ENCODE measurements around the gene KRTAP4-6. TPM values are rescaled to one million over a fixed set of nuclear protein-coding genes. Genes with fewer than 3 reads are reported as not detected.
"Not testable (repeated sequence)": the region's sequence is repeated elsewhere in the genome, so short reads cannot be mapped to it uniquely, and the experiment has no call there.

KRTAP4-6 gene
- polyA plus RNA-seq, 2 of the 4 experiments (the other 2 are of a cell fraction): not detected

GRCh38 chr17:41149652-41149985, 9.3 kb upstream of the KRTAP4-6 start, which contains the start of gene KRTAP4-5 (continued):
- TF ChIP-seq, protein P1, sequence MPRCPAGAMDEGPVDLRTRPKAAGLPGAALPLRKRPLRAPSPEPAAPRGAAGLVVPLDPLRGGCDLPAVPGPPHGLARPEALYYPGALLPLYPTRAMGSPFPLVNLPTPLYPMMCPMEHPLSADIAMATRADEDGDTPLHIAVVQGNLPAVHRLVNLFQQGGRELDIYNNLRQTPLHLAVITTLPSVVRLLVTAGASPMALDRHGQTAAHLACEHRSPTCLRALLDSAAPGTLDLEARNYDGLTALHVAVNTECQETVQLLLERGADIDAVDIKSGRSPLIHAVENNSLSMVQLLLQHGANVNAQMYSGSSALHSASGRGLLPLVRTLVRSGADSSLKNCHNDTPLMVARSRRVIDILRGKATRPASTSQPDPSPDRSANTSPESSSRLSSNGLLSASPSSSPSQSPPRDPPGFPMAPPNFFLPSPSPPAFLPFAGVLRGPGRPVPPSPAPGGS (IDR thresholded peaks at IDR 0.05): no peak

DNA sequence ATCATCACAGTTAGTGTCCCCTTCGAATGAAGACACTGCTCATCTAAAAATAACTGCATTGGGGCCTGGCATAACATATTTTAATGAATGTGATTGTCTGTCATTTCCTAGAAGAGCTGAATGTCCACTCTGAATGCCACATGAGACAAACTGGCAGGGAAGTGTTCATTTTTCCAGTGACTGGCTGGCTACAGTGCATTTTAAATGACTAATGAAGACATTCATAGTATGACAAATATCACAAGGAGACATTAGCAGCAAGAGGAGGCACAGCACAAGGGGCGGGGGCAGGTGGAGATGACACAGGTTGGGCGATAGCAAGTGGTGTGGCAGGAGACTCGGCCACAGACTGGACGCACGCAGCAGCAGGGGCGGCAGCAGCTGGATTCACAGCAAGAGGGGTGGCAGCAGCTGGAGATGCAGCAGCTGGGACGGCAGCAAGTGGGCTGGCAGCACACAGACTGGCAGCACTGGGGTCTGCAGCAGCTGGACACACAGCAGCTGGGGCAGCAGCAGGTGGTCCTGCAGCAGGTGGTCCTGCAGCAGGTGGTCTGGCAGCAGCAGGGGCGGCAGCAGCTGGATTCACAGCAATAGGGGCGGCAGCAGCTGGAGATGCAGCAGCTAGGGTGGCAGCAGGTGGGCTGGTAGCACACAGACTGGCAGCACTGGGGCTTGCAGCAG, 8.8 kb upstream of the KRTAP4-6 start:
- 70% methylated on average over 10 of the region's 10 CpGs for WGBS (ENCODE audit: missing lambda C conversion rate)
- DNase-seq (ENCODE audit: low read depth in 1 of 2, low spot score in 1 of 2); POLR2A ChIA-PET; H3K27ac ChIP-seq; H3K9me3 ChIP-seq; ATAC-seq; FAIRE-seq; H3K4me3 ChIP-seq; H3K4me2 ChIP-seq; H3K4me1 ChIP-seq: not testable (repeated sequence)
- CTCF ChIA-PET: interaction anchor here (0.7 kb wide), 1 partner anchor 381 kb away, joined by 3 read pairs; no protein-coding TSS in a partner anchor

- FAIRE-seq (no peak), ATAC-seq (no peak), DNase-seq (ENCODE audit: low read depth in 1 of 2, low spot score in 1 of 2) (no peak)
- no peak for TF ChIP-seq REST (IDR thresholded peaks at IDR 0.05)
- no peak overlapping the region for H3K27ac ChIP-seq
- no peak overlapping the region for H3K4me2 ChIP-seq
- POLR2A ChIA-PET: no interaction called here
- 75% methylated on average over 2 of the region's 2 CpGs for WGBS (ENCODE audit: missing lambda C conversion rate)
- H3K9me3 ChIP-seq: peaks cover 9% of the 10 kb centered on the region; the same call in 2 of the 3 replicates
- H3K4me3 ChIP-seq: no peak overlapping the region
- CTCF ChIA-PET: interaction anchor here (0.6 to 0.8 kb wide), 2 partner anchors 12 to 75 kb away, joined by 3 read pairs; no protein-coding TSS in a partner anchor
- no peaks in the 10 kb centered on the region for H3K4me1 ChIP-seq
Observed at GRCh38 chr17:41147531-41148204, 7.3 kb upstream of the KRTAP4-6 start.

DNA sequence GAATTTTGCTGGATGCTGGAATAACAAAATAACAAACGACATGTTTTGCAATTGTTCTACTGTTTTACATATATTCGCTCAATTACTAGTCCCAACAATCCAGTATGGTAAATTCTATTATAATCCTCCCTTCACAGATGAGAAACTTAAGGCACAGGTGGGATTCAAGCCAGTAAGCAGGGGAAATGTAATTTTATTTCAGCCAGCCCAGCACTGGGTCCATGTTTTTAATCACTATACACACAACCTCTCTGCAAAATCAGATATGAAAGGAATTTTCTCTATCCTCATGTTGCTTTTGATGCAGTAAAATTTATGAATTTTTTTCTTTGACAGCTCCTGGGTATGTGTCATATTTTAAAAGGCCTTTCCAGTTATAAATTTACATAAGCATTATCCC, 4.9 kb upstream of the KRTAP4-6 start:
- no peak overlapping the region for H3K4me2 ChIP-seq
- H3K9me3 ChIP-seq: peaks cover 31% of the 10 kb centered on the region
- 49% methylated on average over 2 of the region's 2 CpGs for WGBS (ENCODE audit: missing lambda C conversion rate)
- DNase-seq (ENCODE audit: low read depth in 1 of 2, low spot score in 1 of 2) (no peak), ATAC-seq (no peak), FAIRE-seq (no peak)
- POLR2A ChIA-PET: no interaction called here
- H3K4me1 ChIP-seq: no peaks in the 10 kb centered on the region
- H3K27ac ChIP-seq: no peak overlapping the region
- no peak overlapping the region for H3K4me3 ChIP-seq
- CTCF ChIA-PET: no interaction called here
- no peak for TF ChIP-seq HOXA7 (CRISPR knock-in tag; IDR thresholded peaks at IDR 0.05)
- no peak for TF ChIP-seq ATOH8 (CRISPR knock-in tag; IDR thresholded peaks at IDR 0.05; ENCODE audit: low read depth)
- no peak for TF ChIP-seq HOXB13 (CRISPR knock-in tag; IDR thresholded peaks at IDR 0.05; ENCODE audit: low read depth)
- TF ChIP-seq, protein P2, sequence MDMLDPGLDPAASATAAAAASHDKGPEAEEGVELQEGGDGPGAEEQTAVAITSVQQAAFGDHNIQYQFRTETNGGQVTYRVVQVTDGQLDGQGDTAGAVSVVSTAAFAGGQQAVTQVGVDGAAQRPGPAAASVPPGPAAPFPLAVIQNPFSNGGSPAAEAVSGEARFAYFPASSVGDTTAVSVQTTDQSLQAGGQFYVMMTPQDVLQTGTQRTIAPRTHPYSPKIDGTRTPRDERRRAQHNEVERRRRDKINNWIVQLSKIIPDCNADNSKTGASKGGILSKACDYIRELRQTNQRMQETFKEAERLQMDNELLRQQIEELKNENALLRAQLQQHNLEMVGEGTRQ (IDR thresholded peaks at IDR 0.05): no peak
- TF ChIP-seq HEYL (CRISPR knock-in tag; IDR thresholded peaks at IDR 0.05): no peak
- no peak for TF ChIP-seq EHF (CRISPR knock-in tag; IDR thresholded peaks at IDR 0.05)
- no peak for TF ChIP-seq RCOR1 (IDR thresholded peaks at IDR 0.05; ENCODE audit: low read depth, low read length)
- TF ChIP-seq PBX3 (IDR thresholded peaks at IDR 0.05): no peak
- no peak for TF ChIP-seq TP53 (CRISPR knock-in tag; IDR thresholded peaks at IDR 0.05)
- no peak for TF ChIP-seq CEBPB (IDR thresholded peaks at IDR 0.05)
- no peak for TF ChIP-seq E2F6 (IDR thresholded peaks at IDR 0.05; ENCODE audit: borderline replicate concordance, low read depth)
- TF ChIP-seq, protein P3, sequence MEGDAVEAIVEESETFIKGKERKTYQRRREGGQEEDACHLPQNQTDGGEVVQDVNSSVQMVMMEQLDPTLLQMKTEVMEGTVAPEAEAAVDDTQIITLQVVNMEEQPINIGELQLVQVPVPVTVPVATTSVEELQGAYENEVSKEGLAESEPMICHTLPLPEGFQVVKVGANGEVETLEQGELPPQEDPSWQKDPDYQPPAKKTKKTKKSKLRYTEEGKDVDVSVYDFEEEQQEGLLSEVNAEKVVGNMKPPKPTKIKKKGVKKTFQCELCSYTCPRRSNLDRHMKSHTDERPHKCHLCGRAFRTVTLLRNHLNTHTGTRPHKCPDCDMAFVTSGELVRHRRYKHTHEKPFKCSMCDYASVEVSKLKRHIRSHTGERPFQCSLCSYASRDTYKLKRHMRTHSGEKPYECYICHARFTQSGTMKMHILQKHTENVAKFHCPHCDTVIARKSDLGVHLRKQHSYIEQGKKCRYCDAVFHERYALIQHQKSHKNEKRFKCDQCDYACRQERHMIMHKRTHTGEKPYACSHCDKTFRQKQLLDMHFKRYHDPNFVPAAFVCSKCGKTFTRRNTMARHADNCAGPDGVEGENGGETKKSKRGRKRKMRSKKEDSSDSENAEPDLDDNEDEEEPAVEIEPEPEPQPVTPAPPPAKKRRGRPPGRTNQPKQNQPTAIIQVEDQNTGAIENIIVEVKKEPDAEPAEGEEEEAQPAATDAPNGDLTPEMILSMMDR (IDR thresholded peaks at IDR 0.05): no peak
- TF ChIP-seq, protein P1 (IDR thresholded peaks at IDR 0.05): no peak

All from A549 (cell line).